Adrenal gland (tissue), 5 donors: Measurements from ENCODE around the gene BPIFB6.

Experiments
- CTCF ChIP-seq, 6 experiments: fragments of 450-650 bp in 4 of 6; fragments of 200-600 bp in 2 of 6; sonication (generic) in 1 of 6; IDR thresholded peaks; 1 replicate in 5 of 6; 2 replicates in 1 of 6; pipeline versions ENCODE4 v1.5.1 to v1.8.0; 2016 to 2021; ENCODE audit warnings: antibody characterized with exemption in 6 of 6, mild to moderate bottlenecking in 2 of 6, moderate library complexity in 1 of 6
- POLR2A ChIP-seq, 2 donors: fragments of 450-650 bp; IDR thresholded peaks; one replicate each; pipeline ENCODE4 v1.6.1; 2017; ENCODE audit warnings: antibody characterized with exemption in 2 of 2, mild to moderate bottlenecking in 2 of 2, moderate library complexity in 1 of 2
- donor health status: DM: no; HTN: no; CAD: no.

GRCh38 chr20:33092361-33092760 lies 60.9 kb downstream of the BPIFB6 start:
- TF ChIP-seq CTCF (IDR thresholded peaks at IDR 0.05) (no peak), POLR2A (IDR thresholded peaks at IDR 0.05) (no peak)
